ENCODE data around the gene KIAA1755. TPM values are rescaled to one million over a fixed set of nuclear protein-coding genes. Genes with fewer than 3 reads are reported as not detected.
"Not testable (repeated sequence)": the region's sequence is repeated elsewhere in the genome, so short reads cannot be mapped to it uniquely, and the experiment has no call there.

KIAA1755 gene
- total RNA-seq, 2 experiments from 2014 or later: not detected

DNA sequence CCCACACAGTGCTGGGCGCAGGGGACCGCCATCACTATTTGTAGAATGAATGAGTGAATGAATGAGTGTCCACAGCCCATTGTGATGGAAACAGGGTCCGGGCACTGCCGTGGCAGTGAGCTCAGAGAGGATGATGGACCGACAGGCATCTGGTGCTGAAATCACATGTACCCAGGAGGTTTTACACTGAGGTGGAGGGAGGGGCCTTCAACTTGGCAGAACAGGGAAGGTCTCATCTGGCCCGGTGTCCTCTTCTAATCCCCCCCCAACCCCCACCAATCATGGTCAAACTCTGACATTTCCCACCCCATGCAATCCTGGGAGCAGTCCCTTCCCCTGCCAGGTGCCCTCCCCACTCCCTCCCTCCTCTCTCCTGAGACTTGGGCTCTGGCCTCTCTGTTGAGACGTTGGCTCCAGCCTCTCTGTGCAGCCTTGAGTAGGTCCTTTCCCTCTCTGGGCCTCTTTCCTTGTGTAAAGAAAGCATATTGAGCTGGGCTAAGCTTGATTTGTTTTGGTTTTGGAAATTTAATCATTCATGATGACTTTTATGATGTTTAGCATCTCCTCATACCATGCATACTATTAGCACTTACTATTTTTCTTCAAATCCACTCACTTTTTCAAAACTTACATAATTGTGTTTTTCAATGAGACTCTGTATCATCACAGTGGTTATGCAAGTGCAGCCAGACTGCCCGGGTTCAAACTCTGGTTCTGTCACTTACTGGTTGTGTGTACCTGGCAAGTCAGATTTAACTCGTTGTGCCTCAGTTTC, 10.8 kb downstream of the KIAA1755 start:
- POLR2A ChIA-PET: no interaction called here
- Mint-ChIP-seq H3K27ac (no peak overlapping the region), H3K4me3 (no peak overlapping the region), H3K4me1 (no peaks in the 10 kb centered on the region), H3K27me3 (peaks cover 2% of the 10 kb centered on the region), H3K36me3 (no peaks in the 10 kb centered on the region), H3K9me3 (peaks cover 4% of the 10 kb centered on the region)
- DNase-seq: no peak
- ATAC-seq (ENCODE audit: low read depth): no peak

DNA sequence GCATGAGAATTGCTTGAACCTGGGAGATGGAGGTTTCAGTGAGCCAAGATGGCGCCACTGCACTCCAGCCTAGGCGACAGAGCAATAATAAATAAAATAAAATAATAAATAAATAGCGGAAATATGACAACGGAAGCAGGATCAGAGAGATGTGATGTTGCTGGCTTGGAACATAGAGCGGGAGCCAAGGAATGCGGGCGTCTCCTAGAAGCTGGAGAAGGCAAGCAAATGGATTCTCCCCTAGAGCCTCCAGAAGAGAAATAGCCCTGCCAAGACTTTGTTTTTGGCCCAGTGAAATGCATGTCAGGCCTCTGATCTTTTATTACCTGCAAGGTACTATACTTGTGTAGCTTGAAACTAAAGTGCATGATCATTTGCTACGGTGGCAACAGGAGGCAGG, 12.4 kb downstream of the KIAA1755 start:
- Mint-ChIP-seq H3K27me3 (peaks cover 2% of the 10 kb centered on the region), H3K9me3 (peaks cover 13% of the 10 kb centered on the region), H3K4me3 (no peak overlapping the region), H3K36me3 (no peaks in the 10 kb centered on the region), H3K4me1 (no peaks in the 10 kb centered on the region), H3K27ac (no peak overlapping the region)
- DNase-seq: no peak
- POLR2A ChIA-PET: no interaction called here
- no peak for ATAC-seq (ENCODE audit: low read depth)

DNA sequence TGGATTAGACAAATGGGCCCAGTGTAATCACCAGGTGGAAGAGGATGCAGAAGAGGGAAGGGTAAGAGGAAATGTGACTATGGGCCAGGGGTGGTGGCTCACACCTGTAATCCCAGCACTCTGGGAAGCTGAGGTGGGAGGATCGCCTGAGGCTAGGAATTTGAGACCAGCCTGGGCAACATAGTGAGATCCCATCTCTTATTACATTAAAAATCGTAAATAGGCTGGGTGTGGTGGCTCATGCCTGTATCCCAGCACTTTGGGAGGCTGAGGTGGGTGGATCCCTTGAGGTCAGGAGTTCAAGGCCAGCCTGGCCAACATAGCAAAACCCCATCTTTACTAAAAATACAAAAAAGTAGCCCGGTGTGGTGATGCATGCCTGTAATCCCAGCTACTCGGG, 12.8 kb downstream of the KIAA1755 start:
- H3K4me1 Mint-ChIP-seq; H3K27ac Mint-ChIP-seq; POLR2A ChIA-PET; H3K36me3 Mint-ChIP-seq; H3K27me3 Mint-ChIP-seq; ATAC-seq (ENCODE audit: low read depth); H3K4me3 Mint-ChIP-seq; DNase-seq: not testable (repeated sequence)
- H3K9me3 Mint-ChIP-seq: peaks cover 16% of the 10 kb centered on the region

- peaks cover 20% of the 10 kb centered on the region for H3K9me3 Mint-ChIP-seq
- POLR2A ChIA-PET: no interaction called here
- no peak for DNase-seq
- peaks cover 2% of the 10 kb centered on the region for H3K27me3 Mint-ChIP-seq
- no peak overlapping the region for H3K4me3 Mint-ChIP-seq
- H3K27ac Mint-ChIP-seq: no peak overlapping the region
- no peak for ATAC-seq (ENCODE audit: low read depth)
- H3K4me1 Mint-ChIP-seq: no peaks in the 10 kb centered on the region
- no peaks in the 10 kb centered on the region for H3K36me3 Mint-ChIP-seq
These were observed 13.4 kb downstream of the KIAA1755 start for GRCh38 chr20:38247166-38247509.

- H3K4me3 Mint-ChIP-seq: no peak overlapping the region
- H3K36me3 Mint-ChIP-seq: no peaks in the 10 kb centered on the region
- peaks cover 23% of the 10 kb centered on the region for H3K9me3 Mint-ChIP-seq
- DNase-seq: no peak
- H3K4me1 Mint-ChIP-seq: no peaks in the 10 kb centered on the region
- no peak for ATAC-seq (ENCODE audit: low read depth)
- peaks cover 2% of the 10 kb centered on the region for H3K27me3 Mint-ChIP-seq
- H3K27ac Mint-ChIP-seq: no peak overlapping the region
- POLR2A ChIA-PET: no interaction called here
These were observed 14.0 kb downstream of the KIAA1755 start for GRCh38 chr20:38246357-38247165.

- Mint-ChIP-seq H3K4me3 (no peak overlapping the region), H3K27me3 (peaks cover 2% of the 10 kb centered on the region), H3K9me3 (peaks cover 25% of the 10 kb centered on the region), H3K4me1 (no peaks in the 10 kb centered on the region), H3K27ac (no peak overlapping the region), H3K36me3 (no peaks in the 10 kb centered on the region)
- ATAC-seq (ENCODE audit: low read depth) (no peak), DNase-seq (no peak)
- POLR2A ChIA-PET: no interaction called here
These were observed 14.8 kb downstream of the KIAA1755 start for GRCh38 chr20:38245753-38246152.

GRCh38 chr20:38243709-38244020, 16.9 kb downstream of the KIAA1755 start:
- H3K9me3 Mint-ChIP-seq: peaks cover 26% of the 10 kb centered on the region

DNA sequence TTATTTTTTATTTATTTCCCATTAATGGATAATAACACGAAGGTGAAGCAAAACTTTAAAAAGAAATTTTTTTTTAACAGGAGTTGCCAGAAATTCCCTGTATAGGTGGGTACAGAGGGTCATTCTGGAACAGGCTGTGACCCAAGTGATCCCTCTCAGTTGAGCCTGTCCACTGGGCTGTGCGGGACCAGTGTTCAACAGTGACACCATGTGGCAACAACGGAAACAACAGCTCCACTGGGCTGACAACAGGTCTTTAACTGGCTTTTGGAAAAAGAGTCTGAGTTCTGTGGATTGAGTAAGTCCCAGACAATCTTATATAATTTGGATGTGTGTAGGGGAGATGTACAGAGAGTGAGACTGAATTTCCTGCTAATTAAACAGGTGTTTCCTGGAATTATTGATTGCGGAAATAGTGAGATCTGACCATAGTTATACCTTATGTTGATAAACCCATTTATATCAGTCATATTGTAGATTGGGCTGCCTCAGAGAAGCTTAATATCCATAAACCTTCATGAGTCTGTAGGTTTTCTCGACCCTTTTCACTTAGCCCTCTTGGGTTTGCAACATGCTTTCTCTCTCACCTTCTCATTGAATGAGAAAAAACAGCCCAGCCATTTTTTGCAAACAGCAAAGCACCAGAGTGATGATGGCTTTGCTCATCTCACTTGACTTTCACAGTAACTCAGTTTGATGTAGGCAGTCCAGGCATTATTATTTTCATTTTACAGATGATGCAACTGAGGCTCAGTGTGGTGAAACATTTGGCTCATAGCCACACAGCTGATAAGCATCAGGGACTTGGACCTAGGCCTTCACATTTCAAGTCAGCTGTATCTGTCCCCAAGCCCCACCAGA, 17.5 kb downstream of the KIAA1755 start:
- DNase-seq: no peak
- no peak overlapping the region for H3K4me3 Mint-ChIP-seq
- no peaks in the 10 kb centered on the region for H3K36me3 Mint-ChIP-seq
- H3K9me3 Mint-ChIP-seq: peaks cover 26% of the 10 kb centered on the region
- no peak overlapping the region for H3K27ac Mint-ChIP-seq
- POLR2A ChIA-PET: no interaction called here
- H3K4me1 Mint-ChIP-seq: no peaks in the 10 kb centered on the region
- no peak for ATAC-seq (ENCODE audit: low read depth)
- peaks cover 3% of the 10 kb centered on the region for H3K27me3 Mint-ChIP-seq

More at GRCh38 chr20:38243709-38244020, 16.9 kb downstream of the KIAA1755 start:
- H3K27ac Mint-ChIP-seq: no peak overlapping the region
- POLR2A ChIA-PET: no interaction called here
- no peaks in the 10 kb centered on the region for H3K4me1 Mint-ChIP-seq
- H3K4me3 Mint-ChIP-seq: no peak overlapping the region
- no peaks in the 10 kb centered on the region for H3K36me3 Mint-ChIP-seq
- ATAC-seq (ENCODE audit: low read depth) (no peak), DNase-seq (no peak)
- peaks cover 3% of the 10 kb centered on the region for H3K27me3 Mint-ChIP-seq

DNA sequence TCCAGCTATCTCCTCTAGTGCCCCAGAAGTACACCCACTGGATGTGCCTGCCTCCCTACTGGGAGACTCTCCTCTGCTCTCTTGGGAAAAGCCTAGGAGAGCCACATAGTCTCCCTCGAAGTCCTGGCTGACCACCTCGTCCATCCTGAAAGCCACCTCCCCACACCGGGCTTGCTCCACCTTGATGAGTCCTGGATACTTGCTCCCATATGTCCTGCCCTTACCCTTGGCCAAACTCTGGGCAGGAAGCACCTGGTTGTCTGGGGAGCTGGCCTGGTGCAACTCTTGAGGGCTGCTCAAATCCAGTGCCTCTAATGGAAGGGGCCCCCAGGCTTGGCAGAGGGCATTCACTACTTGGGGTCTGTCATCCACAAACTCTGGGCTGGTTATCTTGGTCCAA, 19.3 kb downstream of the KIAA1755 start:
- no peak for DNase-seq
- Mint-ChIP-seq H3K27ac (no peak overlapping the region), H3K36me3 (no peaks in the 10 kb centered on the region), H3K4me1 (no peaks in the 10 kb centered on the region), H3K27me3 (peaks cover 3% of the 10 kb centered on the region), H3K9me3 (peaks cover 26% of the 10 kb centered on the region), H3K4me3 (no peak overlapping the region)
- ATAC-seq (ENCODE audit: low read depth): no peak
- POLR2A ChIA-PET: no interaction called here

DNA sequence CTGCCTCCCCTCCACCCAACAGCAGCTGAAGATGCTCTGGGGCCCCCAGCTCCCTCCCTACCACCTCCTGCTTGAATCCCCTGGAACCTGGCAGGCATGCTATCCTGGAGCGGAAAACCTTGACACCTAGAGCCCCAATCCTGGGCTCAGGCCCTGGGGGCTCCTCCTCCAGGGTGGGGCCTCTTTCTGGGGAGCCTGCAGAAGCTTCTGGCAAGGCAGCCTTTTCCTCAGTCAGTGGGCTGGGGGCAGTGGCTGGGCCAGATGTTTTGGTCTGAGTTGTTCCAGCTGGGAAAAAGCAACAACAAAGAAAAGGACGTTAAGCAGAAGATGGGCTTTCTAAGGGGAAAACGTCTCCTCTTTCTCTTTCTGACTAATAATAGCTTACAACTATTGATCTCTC, 21.1 kb downstream of the KIAA1755 start:
- peaks cover 3% of the 10 kb centered on the region for H3K27me3 Mint-ChIP-seq
- no peak for ATAC-seq (ENCODE audit: low read depth)
- no peak overlapping the region for H3K27ac Mint-ChIP-seq
- no peak overlapping the region for H3K4me3 Mint-ChIP-seq
- H3K36me3 Mint-ChIP-seq: no peaks in the 10 kb centered on the region
- H3K4me1 Mint-ChIP-seq: no peaks in the 10 kb centered on the region
- no peak for DNase-seq
- peaks cover 22% of the 10 kb centered on the region for H3K9me3 Mint-ChIP-seq
- POLR2A ChIA-PET: no interaction called here

- no peaks in the 10 kb centered on the region for H3K4me1 Mint-ChIP-seq
- DNase-seq: no peak
- no peak for ATAC-seq (ENCODE audit: low read depth)
- POLR2A ChIA-PET: no interaction called here
- no peak overlapping the region for H3K4me3 Mint-ChIP-seq
- H3K27me3 Mint-ChIP-seq: peaks cover 3% of the 10 kb centered on the region
- H3K27ac Mint-ChIP-seq: no peak overlapping the region
- H3K9me3 Mint-ChIP-seq: peaks cover 18% of the 10 kb centered on the region
- no peaks in the 10 kb centered on the region for H3K36me3 Mint-ChIP-seq
These were observed 21.7 kb downstream of the KIAA1755 start for GRCh38 chr20:38238829-38239228.

DNA sequence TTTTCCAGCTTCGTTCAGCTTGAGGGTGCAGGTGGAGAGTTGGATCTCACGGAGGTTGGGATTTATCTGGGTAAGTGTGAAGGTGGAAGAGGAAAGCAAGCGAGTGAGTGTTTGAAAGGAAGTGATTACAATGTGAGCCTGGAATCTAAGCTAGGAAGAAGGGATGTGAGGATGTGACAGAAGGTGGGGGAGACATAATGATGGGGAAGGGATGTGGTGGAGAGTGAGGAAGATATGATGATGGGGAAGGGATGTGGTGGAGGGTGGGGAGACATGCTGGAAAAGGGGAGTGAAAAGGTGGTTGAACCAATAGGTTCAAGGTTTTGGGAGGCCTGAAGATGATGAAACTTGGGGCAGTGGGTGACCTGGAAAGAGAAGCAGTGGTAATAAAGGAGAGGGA, 23.2 kb downstream of the KIAA1755 start:
- H3K36me3 Mint-ChIP-seq: no peaks in the 10 kb centered on the region
- DNase-seq (no peak), ATAC-seq (ENCODE audit: low read depth) (no peak)
- no peak overlapping the region for H3K4me3 Mint-ChIP-seq
- H3K27ac Mint-ChIP-seq: no peak overlapping the region
- H3K27me3 Mint-ChIP-seq: peaks cover 3% of the 10 kb centered on the region
- POLR2A ChIA-PET: no interaction called here
- H3K4me1 Mint-ChIP-seq: no peaks in the 10 kb centered on the region
- peaks cover 8% of the 10 kb centered on the region for H3K9me3 Mint-ChIP-seq

DNA sequence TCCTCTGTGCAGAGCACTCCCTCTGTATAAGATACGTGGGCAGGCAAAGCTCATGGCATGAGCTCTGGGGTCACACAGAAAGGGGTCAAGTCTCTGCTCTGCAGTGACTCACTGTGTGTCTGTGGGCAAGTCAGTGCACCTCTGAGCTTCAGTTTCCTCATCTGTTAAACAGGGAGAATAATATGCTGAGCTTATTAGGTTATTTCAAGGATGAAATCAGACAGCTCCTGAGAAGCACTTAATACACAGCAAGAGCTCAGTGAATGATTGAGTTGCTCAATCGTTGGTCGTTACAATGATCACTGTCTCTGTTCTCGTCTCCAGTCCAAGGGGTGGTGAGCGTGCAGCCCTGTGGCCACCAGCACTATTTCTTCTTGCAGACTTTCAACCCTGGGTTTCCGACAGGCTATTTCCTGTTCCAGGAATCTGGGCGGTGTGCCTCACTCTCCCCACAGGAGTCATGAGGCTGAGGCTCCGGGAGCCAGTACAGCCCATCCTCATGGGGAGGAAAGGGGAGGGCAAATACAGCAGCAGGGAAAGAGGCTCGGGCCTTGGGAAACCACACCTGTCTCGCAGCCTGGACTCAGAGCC, 28.9 kb downstream of the KIAA1755 start:
- POLR2A ChIA-PET: no interaction called here
- ATAC-seq (ENCODE audit: low read depth) (no peak), DNase-seq (no peak)
- no peaks in the 10 kb centered on the region for H3K9me3 Mint-ChIP-seq
- H3K27me3 Mint-ChIP-seq: peaks cover 3% of the 10 kb centered on the region
- H3K4me1 Mint-ChIP-seq: peaks cover 6% of the 10 kb centered on the region
- no peak overlapping the region for H3K4me3 Mint-ChIP-seq
- H3K36me3 Mint-ChIP-seq: no peaks in the 10 kb centered on the region
- H3K27ac Mint-ChIP-seq: no peak overlapping the region

Measured in activated naive CD8-positive, alpha-beta T cell treated with anti-CD3 and anti-CD28 coated beads, Interleukin-2, amount 10 ng/mL, durations not matched to agents 7 days and 5 days (primary cell).